T-helper 2 cell treated with Interferon-gamma antibody and Interleukin-4, amounts not matched to agents 5 μg/mL and 100 μg/mL, for 36 hours (primary cell): ENCODE results near the gene KRT77.
A peak's percentile ranks its signal among the peaks of the same experiment; 100 is the strongest.
"Not testable (repeated sequence)": the region's sequence is repeated elsewhere in the genome, so short reads cannot be mapped to it uniquely, and the experiment has no call there.

Experiments used
- DNase-seq: peaks from one replicate; pipeline ENCODE4 v3.0.0; 2021; ENCODE audit warnings: low spot score
- H3K27ac Mint-ChIP-seq: one replicate; pipeline ENCODE4 v1.8.0; 2021; ENCODE audit warnings: mild to moderate bottlenecking, mixed read lengths
- H3K27me3 Mint-ChIP-seq: one replicate; pipeline ENCODE4 v1.8.0; 2021; ENCODE audit warnings: low read depth, mixed read lengths
- H3K36me3 Mint-ChIP-seq: one replicate; pipeline ENCODE4 v1.8.0; 2021; ENCODE audit warnings: low read depth, mixed read lengths
- H3K4me1 Mint-ChIP-seq: one replicate; pipeline ENCODE4 v1.8.0; 2021; ENCODE audit warnings: low read depth, mixed read lengths
- H3K4me3 Mint-ChIP-seq: one replicate; pipeline ENCODE4 v1.8.0; 2022; ENCODE audit warnings: mild to moderate bottlenecking, moderate library complexity, mixed read lengths
- H3K9me3 Mint-ChIP-seq: one replicate; pipeline ENCODE4 v1.8.0; 2021; ENCODE audit warnings: mixed read lengths

Gene KRT77

DNA sequence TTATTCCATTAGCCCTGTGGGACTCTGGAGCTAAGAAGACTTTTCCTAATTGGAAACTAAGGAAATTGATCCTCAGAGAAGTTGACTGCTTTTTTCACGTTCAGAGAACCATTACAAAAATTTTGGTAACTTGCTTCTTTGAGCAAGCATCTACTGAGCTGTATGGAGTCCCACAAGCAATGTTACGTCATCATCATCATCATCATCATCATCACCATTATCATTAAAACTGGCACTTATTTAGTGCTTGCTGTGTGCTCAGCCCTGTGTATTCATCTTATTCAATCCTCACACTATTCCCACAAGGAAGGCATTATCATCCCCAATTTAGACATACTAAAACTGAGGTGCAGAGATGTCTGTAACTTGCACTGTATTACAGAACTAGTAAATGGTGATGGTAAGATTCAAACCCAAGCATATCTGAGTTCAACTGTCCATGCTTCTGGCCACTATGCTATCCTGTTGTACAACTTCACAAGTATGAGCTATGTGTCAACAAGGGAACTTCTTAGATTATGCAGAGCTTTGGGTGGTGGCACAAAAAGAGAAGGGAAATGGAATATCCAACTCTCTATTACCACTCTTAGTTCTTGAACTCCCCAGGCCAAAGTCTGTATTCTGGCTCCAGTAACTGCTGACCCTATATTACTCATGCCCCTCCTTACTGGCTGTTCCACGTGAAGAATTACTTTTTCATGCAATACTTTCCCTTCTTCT lies 29.5 kb downstream of the KRT77 start:
- H3K36me3 Mint-ChIP-seq, result peaks cover 3% of the 10 kb centered on the region
- peaks cover 7% of the 10 kb centered on the region for H3K27me3 Mint-ChIP-seq
- no peaks in the 10 kb centered on the region for H3K9me3 Mint-ChIP-seq
- H3K27ac Mint-ChIP-seq, result no peak overlapping the region
- no peak for DNase-seq
- no peak overlapping the region for H3K4me3 Mint-ChIP-seq
- peaks cover 35% of the 10 kb centered on the region for H3K4me1 Mint-ChIP-seq

DNA sequence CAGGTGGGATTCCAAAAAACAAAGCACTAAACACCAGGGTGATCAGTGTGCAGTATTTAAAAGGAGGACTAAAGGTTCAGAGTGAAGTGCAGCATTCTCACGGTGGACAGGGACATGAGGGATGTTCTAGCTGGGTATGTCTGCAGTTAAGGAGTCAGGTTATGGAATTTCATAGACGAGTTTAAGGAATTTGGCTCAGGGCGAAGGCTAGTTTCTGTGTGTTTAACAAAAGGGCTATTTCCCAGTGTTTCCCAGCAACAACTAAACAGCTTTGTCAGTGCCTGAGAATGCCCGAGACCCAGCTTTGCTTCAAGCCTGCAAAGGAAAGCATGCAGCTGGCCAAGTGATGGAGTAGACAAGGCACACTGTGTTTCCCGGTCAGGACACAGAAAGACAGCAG lies 30.1 kb downstream of the KRT77 start:
- Mint-ChIP-seq H3K27me3 (peaks cover 13% of the 10 kb centered on the region), H3K4me3 (no peak overlapping the region), H3K27ac (no peak overlapping the region), H3K4me1 (peaks cover 33% of the 10 kb centered on the region), H3K36me3 (peaks cover 3% of the 10 kb centered on the region), H3K9me3 (no peaks in the 10 kb centered on the region)
- DNase-seq, result no peak

DNA sequence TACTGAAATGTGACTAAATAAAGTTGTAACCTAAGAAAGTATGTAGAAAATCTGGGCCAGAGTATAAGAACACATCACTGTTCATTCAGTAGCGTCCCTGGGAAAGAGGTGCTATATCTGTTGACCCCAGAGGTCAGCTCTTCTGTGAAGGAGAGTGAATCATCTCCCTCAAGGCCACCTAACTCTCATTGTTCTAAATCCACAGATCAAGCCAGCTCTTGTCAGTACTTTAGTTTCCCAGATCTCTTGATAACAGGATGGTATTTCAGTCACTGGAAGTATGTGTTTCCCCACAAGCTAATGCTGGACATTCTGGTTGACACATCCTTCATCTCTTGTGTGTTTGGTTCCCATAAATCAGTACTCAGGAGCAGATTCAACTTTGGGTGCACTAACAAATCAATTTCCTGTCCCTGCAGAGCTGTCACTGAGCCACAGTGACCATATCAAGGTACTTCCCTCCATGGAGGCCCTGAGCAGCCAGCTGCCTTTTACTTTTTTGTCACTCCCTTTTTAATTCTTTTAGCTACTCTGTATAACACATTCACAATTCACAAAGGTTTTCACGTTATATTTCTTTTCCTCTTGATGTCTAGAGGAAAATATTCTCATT lies 30.9 kb downstream of the KRT77 start:
- Mint-ChIP-seq H3K4me3 (no peak overlapping the region), H3K36me3 (peaks cover 3% of the 10 kb centered on the region), H3K27ac (no peak overlapping the region), H3K4me1 (peaks cover 25% of the 10 kb centered on the region), H3K27me3 (peaks cover 17% of the 10 kb centered on the region), H3K9me3 (no peaks in the 10 kb centered on the region)
- no peak for DNase-seq

DNA sequence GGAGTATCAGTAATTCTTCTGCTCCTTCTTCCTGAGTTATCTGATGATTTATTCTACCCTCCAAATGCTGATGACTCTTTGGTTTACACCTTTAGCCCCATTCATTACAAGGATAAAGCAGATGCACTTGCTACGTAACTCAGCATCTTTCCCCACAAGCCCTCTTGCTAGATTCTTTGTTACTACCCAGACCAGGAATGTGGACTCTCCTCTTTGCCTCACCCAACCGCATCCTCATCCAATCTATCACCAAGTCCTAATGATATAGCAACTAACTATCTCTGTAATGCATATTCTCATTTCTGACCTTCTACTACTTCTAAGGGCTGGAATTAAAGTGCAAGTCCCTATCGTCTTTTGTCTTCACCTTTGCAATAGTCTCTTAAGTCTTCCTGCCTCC lies 32.4 kb downstream of the KRT77 start:
- H3K4me3 Mint-ChIP-seq, result no peak overlapping the region
- no peaks in the 10 kb centered on the region for H3K9me3 Mint-ChIP-seq
- DNase-seq, result no peak
- peaks cover 11% of the 10 kb centered on the region for H3K4me1 Mint-ChIP-seq
- no peaks in the 10 kb centered on the region for H3K36me3 Mint-ChIP-seq
- no peak overlapping the region for H3K27ac Mint-ChIP-seq
- peaks cover 21% of the 10 kb centered on the region for H3K27me3 Mint-ChIP-seq

DNA sequence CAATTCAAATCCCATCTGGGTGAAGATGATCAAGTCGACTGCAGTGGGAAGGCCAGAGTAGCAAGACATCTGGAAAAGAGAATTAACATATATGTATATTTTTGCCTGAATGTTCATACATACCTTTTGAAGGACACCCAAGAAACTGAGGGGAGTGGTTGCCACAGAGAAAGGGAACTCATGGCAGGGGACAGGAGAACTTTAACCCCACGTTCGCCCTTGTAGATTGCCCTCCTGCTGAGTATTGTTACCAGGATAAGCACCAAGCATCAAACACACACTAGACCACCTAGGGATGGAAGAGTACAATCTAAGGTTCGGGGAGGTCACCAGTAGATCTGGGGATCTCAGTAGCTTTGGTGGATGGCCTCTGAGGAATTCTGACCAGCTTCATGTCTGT lies 32.8 kb downstream of the KRT77 start:
- Mint-ChIP-seq H3K36me3 (no peaks in the 10 kb centered on the region), H3K9me3 (no peaks in the 10 kb centered on the region), H3K27ac (no peak overlapping the region), H3K27me3 (peaks cover 21% of the 10 kb centered on the region), H3K4me3 (no peak overlapping the region), H3K4me1 (peaks cover 7% of the 10 kb centered on the region)
- DNase-seq, result no peak

DNA sequence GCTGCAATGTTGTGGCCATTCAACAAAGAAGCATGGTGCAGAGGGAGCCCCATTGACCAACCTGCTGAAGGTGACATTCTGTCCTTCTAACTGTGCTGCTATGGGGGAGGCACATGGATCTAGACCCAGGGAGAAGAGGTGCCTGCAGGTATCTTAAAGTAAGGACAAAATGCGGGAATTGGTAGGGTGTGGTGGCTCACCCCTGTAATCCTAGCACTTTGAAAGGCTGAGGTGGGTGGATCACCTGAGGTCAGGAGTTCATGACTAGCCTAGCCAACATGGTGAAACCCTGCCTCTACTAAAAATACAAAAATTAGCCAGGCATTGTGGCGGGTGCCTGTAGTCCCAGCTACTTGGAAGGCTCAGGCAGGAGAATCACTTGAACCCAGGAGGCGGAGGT lies 33.4 kb downstream of the KRT77 start:
- peaks cover 21% of the 10 kb centered on the region for H3K27me3 Mint-ChIP-seq
- not testable (repeated sequence) for H3K9me3 Mint-ChIP-seq, H3K27ac Mint-ChIP-seq, DNase-seq, H3K4me1 Mint-ChIP-seq, H3K36me3 Mint-ChIP-seq, H3K4me3 Mint-ChIP-seq

DNA sequence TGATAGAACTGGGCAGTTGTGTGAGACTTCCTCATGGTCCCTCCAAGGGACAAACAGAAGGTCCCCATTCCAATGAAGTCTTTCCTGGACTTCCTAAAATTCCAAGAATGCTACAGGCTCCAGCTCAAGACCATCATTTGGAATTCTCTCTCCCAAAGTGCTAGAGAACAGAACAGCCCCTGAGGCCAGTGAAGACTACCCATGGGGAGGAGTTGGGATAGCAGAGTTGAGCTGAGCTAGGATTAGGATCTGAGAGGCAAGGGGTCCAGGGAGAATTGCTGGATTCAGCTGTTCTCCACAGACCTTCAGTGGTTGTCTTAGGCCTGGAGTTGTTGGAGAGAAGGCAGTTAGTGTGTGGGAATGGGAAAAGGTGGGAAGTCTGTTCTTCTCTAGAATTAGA lies 33.9 kb downstream of the KRT77 start:
- H3K4me3 Mint-ChIP-seq, result no peak overlapping the region
- H3K9me3 Mint-ChIP-seq, result no peaks in the 10 kb centered on the region
- H3K4me1 Mint-ChIP-seq, result peaks cover 3% of the 10 kb centered on the region
- no peak overlapping the region for H3K27ac Mint-ChIP-seq
- H3K36me3 Mint-ChIP-seq, result no peaks in the 10 kb centered on the region
- peaks cover 21% of the 10 kb centered on the region for H3K27me3 Mint-ChIP-seq
- no peak for DNase-seq

DNA sequence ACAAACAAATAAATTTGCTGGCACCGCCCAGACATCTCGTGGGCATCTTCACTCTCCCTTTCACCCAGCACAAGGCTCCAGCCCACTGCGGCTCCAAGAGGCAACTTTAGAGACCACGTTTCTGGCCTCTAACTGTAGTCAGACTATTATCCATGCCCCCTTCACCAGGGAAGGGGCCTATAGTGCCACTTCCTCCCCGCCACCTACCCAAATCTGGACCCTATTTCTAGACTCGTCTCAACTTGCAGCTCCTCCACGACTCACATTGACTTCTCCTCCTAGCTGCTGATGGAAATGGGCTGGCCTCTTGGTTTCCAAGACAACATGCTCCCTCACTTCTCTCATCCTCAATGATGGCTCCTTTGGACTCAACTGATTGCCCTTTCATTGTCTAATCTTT lies 35.4 kb downstream of the KRT77 start:
- Mint-ChIP-seq H3K27me3 (peaks cover 24% of the 10 kb centered on the region), H3K27ac (no peak overlapping the region), H3K9me3 (no peaks in the 10 kb centered on the region), H3K4me3 (no peak overlapping the region), H3K36me3 (no peaks in the 10 kb centered on the region), H3K4me1 (peaks cover 2% of the 10 kb centered on the region)
- DNase-seq, result no peak

DNA sequence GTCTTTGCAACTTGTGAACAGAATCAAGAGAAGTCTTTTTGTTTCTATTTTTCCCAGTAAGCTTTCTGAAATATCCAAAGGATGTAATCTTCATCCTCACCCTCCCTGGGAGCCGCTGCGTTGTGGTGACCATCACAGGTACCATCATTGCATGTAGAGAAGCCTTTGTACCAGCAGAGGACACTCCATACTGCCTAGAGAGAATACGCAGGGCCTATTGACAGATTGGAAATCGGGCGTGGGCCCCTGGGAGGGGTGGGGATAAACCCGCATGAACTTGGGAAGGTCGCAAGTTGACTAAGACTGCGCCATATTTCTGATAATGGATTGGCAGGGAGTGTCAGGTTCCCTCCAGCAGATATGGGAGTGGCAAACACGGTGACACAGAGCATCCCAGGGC lies 35.8 kb downstream of the KRT77 start:
- H3K4me3 Mint-ChIP-seq, result no peak overlapping the region
- DNase-seq, result no peak
- H3K36me3 Mint-ChIP-seq, result no peaks in the 10 kb centered on the region
- no peak overlapping the region for H3K27ac Mint-ChIP-seq
- H3K4me1 Mint-ChIP-seq, result peaks cover 6% of the 10 kb centered on the region
- H3K9me3 Mint-ChIP-seq, result no peaks in the 10 kb centered on the region
- peaks cover 24% of the 10 kb centered on the region for H3K27me3 Mint-ChIP-seq

DNA sequence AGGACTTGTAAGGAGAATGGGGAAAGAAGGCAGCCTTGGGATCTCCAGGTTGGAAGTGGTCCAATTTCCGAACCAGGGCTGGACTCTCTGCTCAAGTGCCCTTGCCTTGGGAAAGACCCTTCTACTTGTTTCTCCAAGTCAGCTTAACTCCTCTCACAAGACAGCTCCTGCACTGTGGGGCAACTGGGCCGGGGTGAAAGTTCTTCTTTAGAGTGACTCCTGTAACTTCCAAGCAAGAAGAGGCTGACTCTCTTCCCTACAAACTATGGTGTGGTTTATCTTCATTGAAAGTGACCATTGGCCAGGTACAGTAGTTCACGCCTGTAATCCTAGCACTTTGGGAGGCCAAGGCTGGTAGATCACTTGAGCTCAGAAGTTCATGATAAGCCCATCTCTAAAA lies 36.9 kb downstream of the KRT77 start:
- no peak overlapping the region for H3K4me3 Mint-ChIP-seq
- no peak overlapping the region for H3K27ac Mint-ChIP-seq
- no peaks in the 10 kb centered on the region for H3K9me3 Mint-ChIP-seq
- peaks cover 24% of the 10 kb centered on the region for H3K27me3 Mint-ChIP-seq
- no peak for DNase-seq
- H3K4me1 Mint-ChIP-seq, result peaks cover 14% of the 10 kb centered on the region
- H3K36me3 Mint-ChIP-seq, result no peaks in the 10 kb centered on the region

DNA sequence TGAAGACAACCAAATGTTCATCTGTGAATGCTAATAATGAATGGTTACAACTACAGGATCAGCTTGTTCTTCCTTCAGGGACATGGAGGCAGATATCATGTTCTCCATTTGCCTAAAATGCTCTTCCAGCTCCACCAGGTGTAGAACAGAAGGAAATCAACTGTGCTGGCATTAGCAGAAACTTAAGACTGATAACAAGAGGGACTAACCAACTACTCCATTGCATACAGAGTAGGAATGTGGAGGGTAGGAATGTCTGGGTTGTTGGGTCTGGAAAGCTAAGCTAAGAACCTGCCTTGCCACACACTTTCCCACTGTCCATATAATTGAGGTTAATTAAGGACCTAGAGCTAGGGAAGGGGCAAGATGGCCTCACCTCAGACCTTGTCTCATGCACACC lies 39.9 kb downstream of the KRT77 start:
- DNase-seq, result no peak
- no peak overlapping the region for H3K27ac Mint-ChIP-seq
- peaks cover 13% of the 10 kb centered on the region for H3K27me3 Mint-ChIP-seq
- peaks cover 14% of the 10 kb centered on the region for H3K4me1 Mint-ChIP-seq
- H3K4me3 Mint-ChIP-seq, result no peak overlapping the region
- no peaks in the 10 kb centered on the region for H3K9me3 Mint-ChIP-seq
- H3K36me3 Mint-ChIP-seq, result no peaks in the 10 kb centered on the region

DNA sequence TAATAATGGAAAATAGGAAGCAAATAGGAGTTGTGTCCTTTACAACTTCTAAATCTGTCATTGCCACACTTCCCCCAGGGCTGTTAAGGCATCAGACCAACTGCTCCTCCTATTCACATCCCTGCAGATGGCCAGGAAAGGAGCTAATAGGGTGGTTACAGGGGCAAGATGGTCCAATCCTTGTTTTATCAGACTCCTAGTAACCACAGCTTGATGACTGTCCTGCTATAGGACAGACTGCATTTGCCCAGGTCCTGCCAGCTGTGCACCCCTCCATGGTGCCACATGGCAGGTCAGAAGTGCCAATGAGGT lies 40.5 kb downstream of the KRT77 start:
- no peak overlapping the region for H3K4me3 Mint-ChIP-seq
- no peaks in the 10 kb centered on the region for H3K36me3 Mint-ChIP-seq
- DNase-seq, result no peak
- peaks cover 8% of the 10 kb centered on the region for H3K27me3 Mint-ChIP-seq
- peaks cover 14% of the 10 kb centered on the region for H3K4me1 Mint-ChIP-seq
- H3K27ac Mint-ChIP-seq, result no peak overlapping the region
- H3K9me3 Mint-ChIP-seq, result no peaks in the 10 kb centered on the region

DNA sequence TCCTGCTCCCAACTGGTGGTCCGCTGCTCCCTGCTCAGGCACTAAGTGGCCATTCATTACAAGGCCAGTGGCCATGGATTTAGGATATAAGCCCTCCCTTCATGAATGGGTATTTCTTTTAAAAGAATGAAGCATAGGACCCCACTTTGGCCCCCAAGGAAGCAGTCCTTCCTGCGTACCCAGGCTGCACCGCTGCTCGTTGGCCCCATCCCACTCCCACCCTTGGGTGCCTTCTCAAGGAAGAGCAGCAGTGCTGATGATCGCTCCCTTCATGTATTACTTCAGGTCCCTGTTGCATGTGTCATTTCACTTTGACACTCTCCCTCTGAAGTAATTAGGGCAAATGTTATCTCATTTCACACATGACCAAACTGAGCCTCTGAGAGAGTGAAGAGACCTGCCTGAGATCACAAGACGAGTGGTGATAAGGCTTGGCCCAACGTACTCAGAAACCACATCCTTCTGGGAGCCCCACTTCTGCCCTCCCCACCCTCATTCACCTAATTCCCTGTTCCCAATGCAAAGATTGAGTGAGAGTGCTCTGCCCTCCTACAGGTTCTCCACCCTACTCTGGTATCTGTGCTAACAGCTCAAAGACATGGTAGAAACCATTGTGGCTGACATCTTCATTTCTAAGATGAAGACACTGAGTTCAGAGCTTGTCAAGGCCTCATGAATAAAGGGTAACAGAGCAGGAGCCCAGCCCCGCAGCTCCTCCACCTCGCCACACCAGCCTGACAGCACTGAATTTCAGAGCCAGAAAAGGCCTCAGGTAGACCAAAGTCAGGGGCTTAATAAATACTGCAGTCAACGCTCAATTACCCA lies 41.0 kb downstream of the KRT77 start:
- Mint-ChIP-seq H3K4me1 (peaks cover 14% of the 10 kb centered on the region), H3K27ac (peak overlapping the region; percentile 20), H3K4me3 (peak overlapping the region; percentile 10), H3K36me3 (no peaks in the 10 kb centered on the region), H3K9me3 (no peaks in the 10 kb centered on the region), H3K27me3 (peaks cover 11% of the 10 kb centered on the region)
- no peak for DNase-seq

DNA sequence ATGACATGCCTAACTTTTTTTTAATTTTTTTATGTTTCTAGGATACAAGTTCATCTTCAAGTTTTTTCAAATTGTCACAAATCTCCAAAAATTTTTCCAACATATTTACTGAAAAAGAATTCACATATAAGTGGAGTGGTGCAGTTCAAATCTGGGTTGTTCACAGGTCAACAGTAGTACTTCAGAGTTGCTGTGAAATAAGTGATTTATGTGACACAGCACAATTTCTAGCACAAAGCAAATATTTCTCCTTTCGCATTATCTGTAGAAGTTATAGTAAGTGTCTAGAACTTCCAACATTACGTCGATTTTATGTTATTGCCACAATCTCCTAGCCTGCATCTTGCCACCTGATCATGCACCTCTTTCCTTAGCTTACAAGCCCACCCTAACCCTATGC lies 41.7 kb downstream of the KRT77 start:
- no peak for DNase-seq
- peaks cover 11% of the 10 kb centered on the region for H3K27me3 Mint-ChIP-seq
- H3K4me3 Mint-ChIP-seq, result no peak overlapping the region
- no peak overlapping the region for H3K27ac Mint-ChIP-seq
- H3K36me3 Mint-ChIP-seq, result no peaks in the 10 kb centered on the region
- H3K9me3 Mint-ChIP-seq, result no peaks in the 10 kb centered on the region
- H3K4me1 Mint-ChIP-seq, result peaks cover 14% of the 10 kb centered on the region
